SK-N-MC (cell line): ENCODE measurements around the gene CDK17.

Source experiments
- EZH2 ChIP-seq: fragments of 200-600 bp; sonication (generic); IDR thresholded peaks from one replicate; pipeline ENCODE4 v1.6.1; 2017; ENCODE audit warnings: antibody characterized with exemption
- POLR2AphosphoS5 ChIP-seq: IDR thresholded peaks from 2 replicates; pipeline ENCODE4 v1.6.1; 2012; ENCODE audit warnings: mild to moderate bottlenecking, low read depth, low read length, borderline replicate concordance

DNA sequence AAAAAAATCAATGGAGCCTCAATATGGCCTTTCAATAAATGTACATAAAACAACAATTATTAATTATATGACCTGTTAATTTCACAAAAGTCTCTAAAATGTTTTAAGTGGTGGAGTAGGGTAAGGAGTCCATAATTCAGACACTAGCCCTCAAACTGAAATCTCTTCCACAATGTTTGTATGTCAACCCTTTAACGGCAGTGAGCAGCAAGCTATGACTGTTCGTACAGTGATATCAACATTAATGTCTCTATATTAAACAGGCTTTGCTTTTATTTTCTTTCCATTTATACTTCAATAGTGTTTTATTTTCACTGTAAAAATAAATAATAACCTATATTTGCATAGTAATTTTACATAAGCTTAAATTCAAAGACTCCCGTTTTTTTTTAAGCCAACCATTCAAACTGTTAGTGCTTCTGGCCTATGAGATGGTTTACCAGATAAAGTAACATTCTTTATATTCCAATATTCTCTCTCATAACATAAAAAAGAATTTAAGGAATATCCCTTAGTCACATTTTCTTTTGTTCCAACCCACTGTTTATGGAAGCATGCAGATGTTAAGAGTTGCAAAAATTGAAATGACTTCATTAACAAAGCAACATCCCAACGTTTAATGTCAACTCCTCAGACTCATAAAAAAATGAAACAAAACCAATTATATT lies 2.3 kb downstream of the CDK17 start:
- no peak for TF ChIP-seq POLR2AphosphoS5
- TF ChIP-seq EZH2 = no peak
